HepG2 (cell line): ENCODE data around the gene RNU11. TPM values are rescaled to one million over a fixed set of nuclear protein-coding genes. Genes with fewer than 3 reads are reported as not detected.

Experiments used
- ATRX ChIP-seq: sonication (generic); formaldehyde crosslinking; IDR thresholded peaks from 2 replicates; pipeline ENCODE4 v1.4.0; 2020; ENCODE audit warnings: missing genetic modification reagents, borderline replicate concordance
- ESRRA ChIP-seq: sonication (generic); formaldehyde crosslinking; IDR thresholded peaks from 2 replicates; pipeline ENCODE4 v1.5.1; 2020; ENCODE audit warnings: mild to moderate bottlenecking, low read depth, missing genetic modification reagents
- GABPB1 ChIP-seq: IDR thresholded peaks from 2 replicates; pipeline ENCODE4 v1.6.1; 2016; ENCODE audit warnings: mild to moderate bottlenecking, missing genetic modification reagents, moderate library complexity, missing compliant biosample characterization
- HDAC2 ChIP-seq: sonication (generic); formaldehyde crosslinking; IDR thresholded peaks from 2 replicates; pipeline ENCODE4 v1.4.0; 2020; ENCODE audit warnings: missing genetic modification reagents
- NR1H2 ChIP-seq: sonication (generic); formaldehyde crosslinking; IDR thresholded peaks from 2 replicates; pipeline ENCODE4 v1.8.1; 2022; ENCODE audit warnings: low read depth, missing genetic modification reagents, borderline replicate concordance
- RFXANK ChIP-seq: IDR thresholded peaks from 2 replicates; pipeline ENCODE4 v1.6.1; 2016
- SETDB1 ChIP-seq: sonication (generic); formaldehyde crosslinking; IDR thresholded peaks from 2 replicates; pipeline ENCODE4 v1.5.1; 2020; ENCODE audit warnings: missing genetic modification reagents, mild to moderate bottlenecking, borderline replicate concordance
- TSC22D2 ChIP-seq: sonication (generic); formaldehyde crosslinking; IDR thresholded peaks from 2 replicates; pipeline ENCODE4 v1.5.1; 2020; ENCODE audit warnings: missing genetic modification reagents, mild to moderate bottlenecking, borderline replicate concordance
- U2AF1 ChIP-seq: fragments of 200-400 bp; formaldehyde crosslinking; optimal IDR thresholded peaks from 2 replicates; pipeline ENCODE3; 2017; ENCODE audit warnings: mild to moderate bottlenecking, low read depth, low read length
- WIZ ChIP-seq: sonication (generic); formaldehyde crosslinking; IDR thresholded peaks from 2 replicates; pipeline ENCODE4 v1.5.1; 2020; ENCODE audit warnings: mild to moderate bottlenecking, missing genetic modification reagents
- ZBTB21 ChIP-seq: sonication (generic); formaldehyde crosslinking; IDR thresholded peaks from 2 replicates; pipeline ENCODE4 v1.4.0; 2020; ENCODE audit warnings: missing genetic modification reagents
- ZNF274 ChIP-seq: sonication (generic); formaldehyde crosslinking; IDR thresholded peaks from 2 replicates; pipeline ENCODE4 v1.5.1; 2020; ENCODE audit warnings: mild to moderate bottlenecking, missing genetic modification reagents
- ZNF30 ChIP-seq: sonication (generic); formaldehyde crosslinking; IDR thresholded peaks from 2 replicates; pipeline ENCODE4 v1.5.0; 2020; ENCODE audit warnings: mild to moderate bottlenecking, missing genetic modification reagents
- ZNF331 ChIP-seq: sonication (generic); formaldehyde crosslinking; IDR thresholded peaks from 2 replicates; pipeline ENCODE4 v1.4.0; 2020; ENCODE audit warnings: missing genetic modification reagents
- ZNF510 ChIP-seq: sonication (generic); formaldehyde crosslinking; IDR thresholded peaks from 2 replicates; pipeline ENCODE4 v1.4.0; 2020; ENCODE audit warnings: low read depth, mild to moderate bottlenecking, missing genetic modification reagents
- ZNF572 ChIP-seq: sonication (generic); formaldehyde crosslinking; IDR thresholded peaks from 2 replicates; pipeline ENCODE4 v1.5.1; 2020; ENCODE audit warnings: mild to moderate bottlenecking, missing genetic modification reagents
- ZNF615 ChIP-seq: sonication (generic); formaldehyde crosslinking; IDR thresholded peaks from 2 replicates; pipeline ENCODE4 v1.5.0; 2020; ENCODE audit warnings: mild to moderate bottlenecking, missing genetic modification reagents, borderline replicate concordance
- ZNF878 ChIP-seq: sonication (generic); formaldehyde crosslinking; IDR thresholded peaks from 2 replicates; pipeline ENCODE4 v1.8.1; 2023; ENCODE audit warnings: mild to moderate bottlenecking, missing genetic modification reagents, moderate library complexity
- ZSCAN25 ChIP-seq: sonication (generic); formaldehyde crosslinking; IDR thresholded peaks from 2 replicates; pipeline ENCODE4 v1.8.0; 2022; ENCODE audit warnings: mild to moderate bottlenecking, missing genetic modification reagents
- polyA plus RNA-seq, 8 experiments: library from polyadenylated mRNA; depleted of rRNA in 3 of 8; stranded (reverse) in 7 of 8; unstranded in 1 of 8; fragments of >200 nt; fragmentation: Illumina TruSeq in 4 of 8; extraction: Trizol in 4 of 8; gene quantifications; 2 replicates each; pipeline versions ENCODE4 v1.2.1 to v1.2.3, GENCODE V29; 2011 to 2016; ENCODE audit warnings: low read depth in 4 of 8, missing spikeins in 1 of 8, mixed read lengths in 1 of 8; ENCODE audit not compliant: insufficient read depth in 1 of 8
- total RNA-seq, 5 experiments: library from RNA; depleted of rRNA; stranded (reverse); fragments of >200 nt; fragmentation: Illumina TruSeq; extraction: Trizol; gene quantifications; 2 replicates each; pipeline ENCODE4 v1.2.3, GENCODE V29; 2016; ENCODE audit warnings: low read depth in 1 of 5
- TF ChIP-seq, protein P1 (sequence below): sonication (generic); formaldehyde crosslinking; IDR thresholded peaks from 2 replicates; pipeline ENCODE4 v1.8.1; 2023; ENCODE audit warnings: missing genetic modification reagents, mild to moderate bottlenecking, borderline replicate concordance
- TF ChIP-seq, protein P2 (sequence below): sonication (generic); formaldehyde crosslinking; IDR thresholded peaks from 2 replicates; pipeline ENCODE4 v1.4.0; 2020; ENCODE audit warnings: missing genetic modification reagents
- TF ChIP-seq, protein P3 (sequence below): IDR thresholded peaks from 2 replicates; pipeline ENCODE4 v1.6.1; 2016; ENCODE audit warnings: missing biosample characterization, missing genetic modification reagents, low read depth
- TF ChIP-seq, protein P4 (sequence below): sonication (generic); formaldehyde crosslinking; IDR thresholded peaks from 2 replicates; pipeline ENCODE4 v1.5.0; 2020; ENCODE audit warnings: mild to moderate bottlenecking, missing genetic modification reagents, borderline replicate concordance

RNU11 gene
- total and polyA plus RNA-seq, 2 of the 13 experiments (the other 11 are each of a cell fraction or from before 2014, with no cell fraction given) = not detected

DNA sequence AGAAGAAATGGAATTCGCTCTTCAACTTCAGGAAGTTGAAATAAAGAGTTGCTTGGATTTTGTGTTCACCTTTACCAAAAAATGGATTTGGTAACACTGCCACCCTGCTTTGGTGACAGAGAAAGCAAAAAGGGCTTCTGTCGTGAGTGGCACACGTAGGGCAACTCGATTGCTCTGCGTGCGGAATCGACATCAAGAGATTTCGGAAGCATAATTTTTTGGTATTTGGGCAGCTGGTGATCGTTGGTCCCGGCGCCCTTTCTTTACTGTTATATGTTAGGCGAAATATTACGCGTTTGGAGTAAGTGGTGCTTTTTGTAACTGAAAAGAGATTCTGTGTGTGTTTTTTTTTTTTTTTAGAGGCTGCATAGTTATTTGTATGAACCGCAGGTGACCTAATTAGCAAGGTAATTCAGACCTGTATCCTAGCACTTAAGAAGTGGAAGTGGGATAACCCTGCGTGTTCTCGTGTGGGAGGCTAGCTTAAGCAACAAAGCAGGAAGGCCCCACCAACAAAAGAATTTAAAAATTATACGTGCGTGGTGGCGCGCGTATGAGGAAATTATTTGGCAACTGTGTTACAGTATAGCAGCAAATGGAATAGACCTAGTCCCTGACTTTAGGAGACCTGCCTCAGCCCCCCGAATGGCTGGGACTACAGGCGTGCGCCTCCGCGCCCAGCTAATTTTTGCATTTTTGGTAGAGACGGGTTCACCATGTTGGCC lies at the start of gene RNU11 (continued):
- TF ChIP-seq, protein P1, sequence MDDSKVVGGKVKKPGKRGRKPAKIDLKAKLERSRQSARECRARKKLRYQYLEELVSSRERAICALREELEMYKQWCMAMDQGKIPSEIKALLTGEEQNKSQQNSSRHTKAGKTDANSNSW (CRISPR knock-in tag) = no peak
- TF ChIP-seq, protein P2, sequence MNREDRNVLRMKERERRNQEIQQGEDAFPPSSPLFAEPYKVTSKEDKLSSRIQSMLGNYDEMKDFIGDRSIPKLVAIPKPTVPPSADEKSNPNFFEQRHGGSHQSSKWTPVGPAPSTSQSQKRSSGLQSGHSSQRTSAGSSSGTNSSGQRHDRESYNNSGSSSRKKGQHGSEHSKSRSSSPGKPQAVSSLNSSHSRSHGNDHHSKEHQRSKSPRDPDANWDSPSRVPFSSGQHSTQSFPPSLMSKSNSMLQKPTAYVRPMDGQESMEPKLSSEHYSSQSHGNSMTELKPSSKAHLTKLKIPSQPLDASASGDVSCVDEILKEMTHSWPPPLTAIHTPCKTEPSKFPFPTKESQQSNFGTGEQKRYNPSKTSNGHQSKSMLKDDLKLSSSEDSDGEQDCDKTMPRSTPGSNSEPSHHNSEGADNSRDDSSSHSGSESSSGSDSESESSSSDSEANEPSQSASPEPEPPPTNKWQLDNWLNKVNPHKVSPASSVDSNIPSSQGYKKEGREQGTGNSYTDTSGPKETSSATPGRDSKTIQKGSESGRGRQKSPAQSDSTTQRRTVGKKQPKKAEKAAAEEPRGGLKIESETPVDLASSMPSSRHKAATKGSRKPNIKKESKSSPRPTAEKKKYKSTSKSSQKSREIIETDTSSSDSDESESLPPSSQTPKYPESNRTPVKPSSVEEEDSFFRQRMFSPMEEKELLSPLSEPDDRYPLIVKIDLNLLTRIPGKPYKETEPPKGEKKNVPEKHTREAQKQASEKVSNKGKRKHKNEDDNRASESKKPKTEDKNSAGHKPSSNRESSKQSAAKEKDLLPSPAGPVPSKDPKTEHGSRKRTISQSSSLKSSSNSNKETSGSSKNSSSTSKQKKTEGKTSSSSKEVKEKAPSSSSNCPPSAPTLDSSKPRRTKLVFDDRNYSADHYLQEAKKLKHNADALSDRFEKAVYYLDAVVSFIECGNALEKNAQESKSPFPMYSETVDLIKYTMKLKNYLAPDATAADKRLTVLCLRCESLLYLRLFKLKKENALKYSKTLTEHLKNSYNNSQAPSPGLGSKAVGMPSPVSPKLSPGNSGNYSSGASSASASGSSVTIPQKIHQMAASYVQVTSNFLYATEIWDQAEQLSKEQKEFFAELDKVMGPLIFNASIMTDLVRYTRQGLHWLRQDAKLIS (CRISPR knock-in tag) = peak; percentile 97
- TF ChIP-seq HDAC2 (CRISPR knock-in tag) (peak; percentile 78), ATRX (CRISPR knock-in tag) (no peak), ZNF331 (CRISPR knock-in tag) (peak; percentile 96), SETDB1 (no peak), ZBTB21 (peak; percentile 73; the same call in 1 of the 2 replicates), ESRRA (CRISPR knock-in tag) (peak; percentile 27; the same call in 1 of the 2 replicates), GABPB1 (CRISPR knock-in tag) (peak; percentile 58), ZNF30 (no peak; the same call in 1 of the 2 replicates), ZNF274 (CRISPR knock-in tag) (no peak), RFXANK (CRISPR knock-in tag) (peak; percentile 92), WIZ (CRISPR knock-in tag) (no peak), ZNF510 (CRISPR knock-in tag) (peak; percentile 86; the same call in 1 of the 2 replicates), ZNF615 (CRISPR knock-in tag) (peak; percentile 98; the same call in 1 of the 2 replicates), ZNF878 (CRISPR knock-in tag) (peak; percentile 97), U2AF1 (peak; percentile 92), NR1H2 (0 out of 2 replicates have a peak, but pooled peaks have one; percentile 69), ZNF572 (CRISPR knock-in tag) (no peak), TSC22D2 (peak; percentile 49; the same call in 1 of the 2 replicates), ZSCAN25 (CRISPR knock-in tag) (no peak)
- TF ChIP-seq, protein P3, sequence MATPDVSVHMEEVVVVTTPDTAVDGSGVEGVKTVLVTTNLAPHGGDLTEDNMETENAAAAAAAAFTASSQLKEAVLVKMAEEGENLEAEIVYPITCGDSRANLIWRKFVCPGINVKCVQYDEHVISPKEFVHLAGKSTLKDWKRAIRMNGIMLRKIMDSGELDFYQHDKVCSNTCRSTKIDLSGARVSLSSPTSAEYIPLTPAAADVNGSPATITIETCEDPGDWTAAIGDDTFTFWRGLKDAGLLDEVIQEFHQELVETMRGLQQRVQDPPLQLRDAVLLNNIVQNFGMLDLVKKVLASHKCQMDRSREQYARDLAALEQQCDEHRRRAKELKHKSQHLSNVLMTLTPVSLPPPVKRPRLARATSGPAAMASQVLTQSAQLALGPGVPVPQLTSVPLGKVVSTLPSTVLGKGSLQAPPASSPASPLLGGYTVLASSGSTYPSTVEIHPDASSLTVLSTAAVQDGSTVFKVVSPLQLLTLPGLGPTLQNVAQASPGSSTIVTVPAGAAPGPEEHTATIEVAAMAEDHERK (CRISPR knock-in tag) = peak; percentile 57
- TF ChIP-seq, protein P4, sequence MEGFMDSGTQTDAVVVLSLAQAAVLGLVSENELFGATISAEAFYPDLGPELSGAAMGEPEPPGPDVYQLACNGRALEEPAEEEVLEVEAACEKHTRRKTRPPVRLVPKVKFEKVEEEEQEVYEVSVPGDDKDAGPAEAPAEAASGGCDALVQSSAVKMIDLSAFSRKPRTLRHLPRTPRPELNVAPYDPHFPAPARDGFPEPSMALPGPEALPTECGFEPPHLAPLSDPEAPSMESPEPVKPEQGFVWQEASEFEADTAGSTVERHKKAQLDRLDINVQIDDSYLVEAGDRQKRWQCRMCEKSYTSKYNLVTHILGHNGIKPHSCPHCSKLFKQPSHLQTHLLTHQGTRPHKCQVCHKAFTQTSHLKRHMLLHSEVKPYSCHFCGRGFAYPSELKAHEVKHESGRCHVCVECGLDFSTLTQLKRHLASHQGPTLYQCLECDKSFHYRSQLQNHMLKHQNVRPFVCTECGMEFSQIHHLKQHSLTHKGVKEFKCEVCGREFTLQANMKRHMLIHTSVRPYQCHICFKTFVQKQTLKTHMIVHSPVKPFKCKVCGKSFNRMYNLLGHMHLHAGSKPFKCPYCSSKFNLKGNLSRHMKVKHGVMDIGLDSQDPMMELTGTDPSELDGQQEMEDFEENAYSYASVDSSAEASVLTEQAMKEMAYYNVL (CRISPR knock-in tag) = peak; percentile 68; the same call in 1 of the 2 replicates
